Renal cortex interstitium (tissue), 11 donors: ENCODE data around the gene LMF1. TPM values are rescaled to one million over a fixed set of nuclear protein-coding genes. Genes with fewer than 3 reads are reported as not detected.

Experiments used
- DNase-seq, 11 donors: peaks; one replicate each; pipeline ENCODE4 v3.0.0-alpha.2; 2013; ENCODE audit warnings: low read depth in 9 of 11, low spot score in 4 of 11; ENCODE audit errors: extremely low read depth in 1 of 11
- polyA plus RNA-seq, 3 donors: library from polyadenylated mRNA; unstranded; fragments of 120-200 nt; gene quantifications; one replicate each; pipeline ENCODE4 v1.2.1, GENCODE V29; 2013; ENCODE audit not compliant: insufficient read length in 3 of 3

The LMF1 gene
- polyA plus RNA-seq, 3 donors, result 14.3 to 23.0 (median 18.4) TPM

- DNase-seq, result no peak
These were observed 59.7 kb downstream of the LMF1 start for GRCh38 chr16:911101-911500.

- no peak for DNase-seq
These were observed 60.6 kb downstream of the LMF1 start for GRCh38 chr16:910181-910580.

DNA sequence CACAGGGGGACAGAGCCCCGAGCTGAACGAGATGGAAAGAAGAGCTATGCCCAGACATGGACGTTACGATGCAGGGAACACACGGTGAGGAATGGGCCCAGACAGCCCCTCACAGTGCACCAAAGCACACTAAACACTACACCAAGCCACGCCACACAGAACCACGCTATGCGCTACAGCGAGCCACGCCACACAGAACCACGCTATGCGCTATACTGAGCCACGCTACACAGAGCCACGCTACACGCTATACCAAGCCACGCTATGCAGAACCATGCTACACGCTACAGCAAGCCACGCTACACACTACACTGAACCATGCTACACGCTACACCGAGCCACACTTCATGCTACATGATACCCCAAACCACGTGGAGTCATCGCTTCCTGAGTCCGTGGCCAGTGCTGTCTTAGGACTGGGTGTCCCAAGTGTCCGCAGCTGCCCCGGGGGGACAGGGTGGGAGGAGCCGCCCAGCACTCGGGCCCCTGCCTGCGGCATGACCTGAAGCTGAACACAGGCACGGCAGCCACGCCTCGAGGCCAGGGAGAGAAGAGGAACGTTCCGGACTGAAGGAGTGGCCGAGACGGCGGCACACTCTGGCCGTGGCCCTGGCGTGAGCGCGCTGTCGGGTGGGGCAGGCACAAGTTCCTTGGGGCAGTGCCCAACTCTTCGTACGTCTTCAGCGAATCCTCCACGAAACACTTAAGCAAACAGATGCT, 61.3 kb downstream of the LMF1 start:
- DNase-seq, result no peak

DNA sequence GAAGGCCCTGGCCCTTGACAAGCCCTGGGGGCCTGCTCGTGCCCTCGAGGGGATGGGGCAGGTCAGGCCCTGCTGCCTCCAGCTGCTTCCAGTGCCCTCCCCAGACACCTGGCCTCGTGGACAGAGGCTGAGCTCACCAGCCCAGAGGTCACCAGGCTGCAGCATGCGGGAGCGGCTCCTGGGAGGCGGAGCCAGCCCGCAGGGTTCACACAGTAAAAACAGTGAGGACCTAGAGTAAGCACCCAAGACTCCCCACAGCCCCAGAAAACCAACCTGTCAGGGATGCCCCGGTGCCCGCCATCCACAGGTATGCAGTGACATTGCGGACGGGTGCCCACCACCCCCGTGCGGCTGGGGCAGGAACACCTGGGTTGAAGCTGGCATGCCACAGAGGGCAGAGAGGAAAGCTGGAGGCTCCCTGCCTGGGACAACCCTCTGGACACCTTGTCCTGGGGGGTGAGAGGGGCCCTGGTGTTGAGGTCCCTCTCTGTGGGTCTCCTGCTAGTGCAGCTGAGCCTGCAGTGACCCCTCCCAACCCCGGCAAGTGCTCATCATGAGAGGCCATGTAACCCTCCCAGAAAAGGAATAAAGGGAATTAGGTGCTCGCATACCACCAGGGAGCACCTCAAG, 62.1 kb downstream of the LMF1 start:
- no peak for DNase-seq

GRCh38 chr16:907842-908241, 62.9 kb downstream of the LMF1 start:
- DNase-seq, result no peak

DNA sequence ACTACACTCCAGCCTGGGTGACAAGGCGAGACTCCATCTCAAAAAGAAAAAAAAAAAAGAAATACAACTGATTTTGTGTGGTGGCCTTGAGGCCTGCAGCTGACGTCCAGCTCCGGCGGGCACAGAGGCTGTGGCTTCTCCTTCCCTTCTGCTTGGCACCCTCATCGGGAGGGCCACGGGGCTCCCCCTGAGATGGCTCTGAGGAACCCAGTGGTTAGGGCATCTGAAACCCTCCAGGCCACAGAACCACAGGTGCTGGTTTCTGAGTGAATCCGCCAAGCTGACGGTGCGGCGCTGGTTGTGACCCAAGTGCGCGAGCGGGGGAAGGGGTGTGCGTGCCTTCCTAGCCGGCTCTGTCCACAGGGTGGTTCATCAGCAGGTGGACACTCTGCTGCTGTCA, 63.4 kb downstream of the LMF1 start:
- DNase-seq, result no peak

GRCh38 chr16:906296-906695, 64.5 kb downstream of the LMF1 start:
- DNase-seq, result no peak

DNA sequence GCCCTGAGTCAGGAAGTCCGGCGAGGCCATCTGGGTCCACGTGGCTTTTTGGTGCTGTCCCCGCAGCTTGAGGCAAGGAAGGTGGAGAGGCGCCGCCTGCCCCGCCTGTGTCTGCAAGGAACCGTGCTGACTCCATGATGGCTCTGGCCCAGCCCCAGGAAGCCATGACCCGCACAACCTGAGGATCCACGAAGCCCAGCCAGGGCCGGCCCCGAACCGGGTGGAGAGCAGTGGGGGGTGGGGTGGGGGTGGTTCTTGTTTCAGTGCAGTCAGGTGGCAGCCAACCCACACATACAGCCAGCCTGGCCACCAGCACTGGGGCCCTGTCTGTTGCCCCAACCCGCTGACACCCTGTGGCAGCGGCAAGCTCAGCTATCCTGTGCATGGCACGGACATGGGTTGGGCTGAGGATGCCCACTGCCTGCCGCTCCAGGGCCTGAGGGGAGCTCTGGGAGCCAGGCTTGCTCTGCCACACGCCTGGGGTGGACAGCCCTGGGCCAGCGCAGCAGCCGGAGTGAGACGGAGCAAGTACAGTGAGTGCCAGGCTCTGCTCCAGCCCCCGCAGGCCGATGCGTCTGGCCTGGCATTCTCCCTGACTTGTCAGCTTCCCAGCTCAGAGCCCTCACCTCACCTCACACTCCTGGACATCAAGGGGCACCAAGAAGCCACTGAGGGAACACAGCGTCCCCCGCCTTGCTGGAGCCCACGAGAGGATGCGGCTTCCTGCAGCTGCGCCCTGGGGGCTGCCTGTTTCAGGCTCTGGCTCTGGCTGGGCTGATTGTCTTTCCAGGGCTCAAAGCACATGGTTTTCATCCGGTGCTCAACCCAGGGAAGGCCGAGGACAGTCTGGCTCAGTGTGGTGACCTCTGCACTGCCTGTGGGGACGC, 68.8 kb downstream of the LMF1 start:
- no peak for DNase-seq

DNA sequence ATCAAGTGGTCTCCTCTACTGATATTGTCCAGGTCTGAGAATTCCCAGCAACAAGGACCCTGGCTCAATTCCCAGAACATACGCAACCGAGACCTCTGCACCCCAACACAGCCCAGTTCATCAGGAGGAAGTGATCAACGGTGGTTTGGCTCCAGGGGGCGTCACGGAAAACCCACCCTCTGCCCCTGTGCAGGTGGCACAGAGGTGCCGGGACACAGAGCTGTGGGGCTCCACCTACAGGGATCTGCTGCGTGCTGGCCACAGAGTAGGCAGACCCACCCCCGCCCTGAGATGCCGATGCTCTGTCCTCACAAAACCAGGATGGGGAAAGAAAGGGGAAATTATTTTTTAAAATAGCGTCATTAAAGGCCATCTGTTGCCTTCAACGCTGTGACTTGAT, 69.6 kb downstream of the LMF1 start:
- no peak for DNase-seq

DNA sequence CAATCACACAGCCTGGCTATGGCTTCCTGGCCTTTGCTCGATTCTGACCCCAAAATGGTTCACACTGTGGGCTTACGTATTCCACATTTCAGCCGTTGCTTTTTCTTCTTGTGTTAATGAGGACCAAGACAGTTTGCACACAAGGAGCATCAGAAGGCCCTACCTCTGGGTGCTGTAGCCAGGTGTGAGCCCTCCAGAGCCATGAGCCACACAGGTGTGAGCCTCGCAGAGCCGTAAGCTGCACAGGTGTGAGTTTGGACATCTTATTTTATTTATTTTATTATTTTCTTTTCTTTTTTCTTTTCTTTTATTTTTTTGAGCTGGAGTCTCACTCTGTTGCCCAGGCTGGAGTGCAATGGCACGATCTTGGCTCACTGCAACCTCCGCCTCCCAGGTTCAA, 70.6 kb downstream of the LMF1 start:
- no peak for DNase-seq

- DNase-seq, result no peak
These were observed 71.1 kb downstream of the LMF1 start for GRCh38 chr16:899683-900060.

DNA sequence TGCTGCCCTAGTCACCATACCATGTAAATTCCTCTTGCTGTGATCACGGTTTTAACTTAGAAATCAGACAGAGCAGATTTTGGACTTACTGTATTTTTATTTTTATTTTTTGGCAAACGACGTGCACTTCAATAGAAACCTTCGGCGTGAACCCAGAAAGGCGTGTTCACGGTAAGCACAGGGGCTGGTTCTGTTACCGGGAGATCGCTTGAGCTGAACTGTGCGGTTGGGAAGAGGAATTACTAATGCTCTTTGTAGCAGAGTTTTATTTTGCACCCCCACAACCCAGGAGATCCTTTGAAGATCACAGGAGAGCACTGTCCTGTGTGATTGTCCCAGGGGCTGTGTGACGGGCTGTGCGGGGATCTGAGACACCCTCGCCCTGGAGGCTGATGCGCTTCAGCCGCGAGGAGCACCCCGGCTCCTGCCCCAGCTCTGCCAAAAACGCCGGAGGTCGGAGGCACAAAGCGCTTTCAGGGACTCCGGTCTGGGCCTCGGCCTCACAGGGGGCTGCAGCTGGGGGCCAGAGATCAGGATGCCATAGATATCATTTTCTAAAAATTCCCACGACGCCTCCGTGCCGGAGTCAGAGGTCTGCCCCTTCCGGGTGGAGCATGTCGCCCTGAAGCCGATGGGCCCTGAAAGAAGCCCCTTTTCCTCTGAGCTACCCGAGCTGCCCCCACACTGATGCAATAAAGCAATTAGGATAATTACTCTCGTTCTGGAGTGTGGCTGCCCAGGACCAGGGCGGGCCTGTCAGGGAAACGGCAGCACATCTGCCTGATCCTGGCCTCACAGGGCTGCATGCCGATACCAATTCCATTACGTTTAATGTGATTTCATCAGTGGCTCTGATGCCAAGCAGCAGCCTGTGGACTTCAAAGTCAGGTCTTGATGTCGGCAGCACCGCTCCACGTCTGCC, 71.8 kb downstream of the LMF1 start:
- DNase-seq, result no peak

DNA sequence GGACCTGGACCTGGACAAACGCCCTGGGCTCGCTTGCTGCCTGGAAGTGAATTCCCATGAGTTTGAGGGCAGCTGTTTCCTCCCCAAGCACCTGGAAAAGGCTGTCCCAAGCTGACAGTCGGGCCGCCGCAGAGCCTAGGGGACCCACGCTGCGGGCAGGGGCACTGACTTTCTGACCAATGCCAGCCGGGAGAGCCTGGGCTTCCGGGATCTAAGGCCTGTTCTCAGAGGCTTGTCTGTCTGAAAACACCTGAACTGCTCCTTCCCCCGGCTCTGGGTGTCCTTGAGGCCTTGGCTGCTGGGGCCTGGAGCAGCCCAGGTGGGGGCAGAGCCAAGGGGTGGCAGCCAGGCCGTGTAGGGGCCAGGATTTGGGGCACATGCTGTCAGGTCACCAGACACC, 72.6 kb downstream of the LMF1 start:
- DNase-seq, result no peak

GRCh38 chr16:897701-898100, 73.1 kb downstream of the LMF1 start:
- no peak for DNase-seq

- no peak for DNase-seq
These were observed 73.6 kb downstream of the LMF1 start for GRCh38 chr16:897200-897543.

- DNase-seq, result no peak
These were observed 74.3 kb downstream of the LMF1 start for GRCh38 chr16:896261-897199.

DNA sequence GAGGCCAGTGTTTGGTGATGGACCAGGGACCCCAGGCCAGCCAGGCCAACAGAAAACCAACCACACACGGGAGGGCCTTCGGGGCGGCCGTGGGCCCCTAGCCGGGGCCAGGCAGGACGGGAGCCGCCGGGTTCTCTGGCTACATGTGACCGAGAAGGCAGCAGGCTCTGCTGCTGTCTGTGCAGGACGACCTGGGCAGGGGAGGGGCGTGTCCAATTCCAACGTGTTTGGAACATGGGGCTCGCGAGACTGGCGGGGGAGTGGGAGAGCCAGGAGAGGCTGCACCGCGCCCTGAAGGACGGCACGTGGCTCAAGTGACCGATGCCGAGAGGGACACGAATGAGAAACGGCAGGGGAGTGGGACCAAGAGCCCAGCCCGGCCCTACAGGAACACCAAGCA, 75.4 kb downstream of the LMF1 start:
- DNase-seq, result no peak

DNA sequence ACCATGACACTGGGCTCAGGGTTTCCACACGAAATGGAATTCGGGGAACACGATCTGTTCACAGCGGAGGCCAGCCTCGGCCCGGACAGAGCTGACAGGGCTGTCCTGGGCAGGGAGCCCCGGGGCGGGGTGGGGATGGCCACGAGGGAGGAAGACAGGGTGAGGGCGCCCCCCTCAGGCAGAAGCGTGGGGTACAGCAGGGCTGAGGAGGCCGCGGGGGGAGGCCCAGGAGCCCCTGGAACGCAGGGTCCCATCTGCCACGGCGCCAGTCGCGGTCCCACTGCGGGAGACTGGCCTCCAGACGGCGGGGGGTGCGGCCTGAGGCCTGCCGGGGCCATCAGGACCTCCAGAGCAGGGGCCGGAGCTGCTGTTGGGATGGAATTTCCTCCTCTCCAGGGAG, 75.9 kb downstream of the LMF1 start:
- DNase-seq, result no peak
